Measurements from ENCODE around the gene PTGFRN. TPM values are rescaled to one million over a fixed set of nuclear protein-coding genes. Genes with fewer than 3 reads are reported as not detected.

PTGFRN gene
- total and polyA plus RNA-seq, 9 of the 15 experiments (the other 6 are each of a cell fraction or from before 2014, with no cell fraction given): 17.3 to 33.1 (median 25.7) TPM

- FAIRE-seq (no peak), ATAC-seq (no peak), DNase-seq (ENCODE audit: extremely low read depth in 1 of 4, low spot score in 3 of 4) (no peak)
- 88% methylated on average over 3 of the region's 3 CpGs for WGBS (ENCODE audit: insufficient coverage, low coverage, missing lambda C conversion rate)
- Histone ChIP-seq H2AFZ (ENCODE audit: low read depth, low read length) (no peak overlapping the region), H4K20me1 (replicated peaks; ENCODE audit: control insufficient read depth, insufficient read depth, low read length) (no peaks in the 10 kb centered on the region), H3K4me3 (no peak overlapping the region), H3K79me2 (ENCODE audit: control insufficient read depth, insufficient read depth, low read length) (no peaks in the 10 kb centered on the region), H3K36me3 (ENCODE audit: control insufficient read depth, insufficient read depth, low read length) (peaks cover 36% of the 10 kb centered on the region), H3K4me2 (ENCODE audit: insufficient read depth, low read length) (no peak overlapping the region), H3K27ac (ENCODE audit: extremely low read depth, low read depth, low read length) (no peak overlapping the region), H3K9me1 (ENCODE audit: control insufficient read depth, insufficient read depth, low read length) (no peaks in the 10 kb centered on the region), H3K4me1 (replicated peaks in 1 of 2; ENCODE audit: control insufficient read depth in 2 of 2, insufficient read depth in 2 of 2, low read length in 2 of 2) (no peaks in the 10 kb centered on the region), H3K27me3 (ENCODE audit: control insufficient read depth in 2 of 2, insufficient read depth in 2 of 2, low read length in 2 of 2) (no peaks in the 10 kb centered on the region), H3K9ac (ENCODE audit: insufficient read depth in 1 of 2, low read depth in 2 of 2, low read length in 2 of 2) (no peak overlapping the region), H3K9me3 (replicated peaks; ENCODE audit: control insufficient read depth, insufficient read depth, low read depth, low read length) (no peaks in the 10 kb centered on the region)
- intact Hi-C loops (cut with micrococcal nuclease) (no loop called here), in situ Hi-C loops (cut with MboI) (no loop called here)
- POLR2A ChIA-PET: no interaction called here
- TF ChIP-seq KAT8 (IDR thresholded peaks at IDR 0.05; ENCODE audit: low read depth): no peak
- TF ChIP-seq, protein P1, sequence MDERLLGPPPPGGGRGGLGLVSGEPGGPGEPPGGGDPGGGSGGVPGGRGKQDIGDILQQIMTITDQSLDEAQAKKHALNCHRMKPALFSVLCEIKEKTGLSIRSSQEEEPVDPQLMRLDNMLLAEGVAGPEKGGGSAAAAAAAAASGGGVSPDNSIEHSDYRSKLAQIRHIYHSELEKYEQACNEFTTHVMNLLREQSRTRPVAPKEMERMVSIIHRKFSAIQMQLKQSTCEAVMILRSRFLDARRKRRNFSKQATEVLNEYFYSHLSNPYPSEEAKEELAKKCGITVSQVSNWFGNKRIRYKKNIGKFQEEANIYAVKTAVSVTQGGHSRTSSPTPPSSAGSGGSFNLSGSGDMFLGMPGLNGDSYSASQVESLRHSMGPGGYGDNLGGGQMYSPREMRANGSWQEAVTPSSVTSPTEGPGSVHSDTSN (CRISPR knock-in tag; IDR thresholded peaks at IDR 0.05; ENCODE audit: low read depth): no peak
- TF ChIP-seq, protein P1 (tag; conservative IDR thresholded peaks at IDR 0.05; ENCODE audit: low read depth): 0 out of 2 replicates have a peak, but pooled peaks have one; percentile 15
- BruUV-seq (replicated peaks): no TSS peak
- CTCF ChIA-PET (ENCODE audit: low intra/inter-chr PET ratio): no interaction called here
Measured at GRCh38 chr1:116954440-116954839, 44.7 kb downstream of the PTGFRN start.

DNA sequence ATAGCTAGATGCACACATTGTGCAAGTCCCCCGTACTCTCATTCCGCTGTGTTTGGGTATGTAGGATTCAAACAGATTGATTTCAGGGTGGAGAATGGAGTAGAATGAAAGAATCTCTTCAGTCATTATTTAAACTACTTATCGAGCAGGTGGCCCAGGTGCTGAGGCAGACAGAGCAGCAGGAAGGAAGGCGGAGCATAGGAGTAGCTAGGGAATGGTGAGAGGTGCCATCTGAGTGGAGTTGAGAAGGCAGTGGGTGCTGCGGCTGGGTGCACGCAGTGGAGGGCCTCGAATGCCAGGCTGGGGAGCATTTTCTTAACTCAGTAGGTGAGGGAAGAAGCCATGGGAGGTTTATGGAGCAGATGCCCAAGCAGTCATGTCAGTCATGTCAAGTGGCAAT lies 46.7 kb downstream of the PTGFRN start:
- POLR2A ChIA-PET: no interaction called here
- no peaks in the 10 kb centered on the region for H3K9me1 ChIP-seq (ENCODE audit: control insufficient read depth, insufficient read depth, low read length)
- BruUV-seq (replicated peaks): no TSS peak
- peaks cover 30% of the 10 kb centered on the region for H3K36me3 ChIP-seq (ENCODE audit: control insufficient read depth, insufficient read depth, low read length)
- in situ Hi-C loops (cut with MboI): no loop called here
- no peak for ATAC-seq
- no peaks in the 10 kb centered on the region for H3K9me3 ChIP-seq (replicated peaks; ENCODE audit: control insufficient read depth, insufficient read depth, low read depth, low read length)
- H3K27me3 ChIP-seq (ENCODE audit: control insufficient read depth in 2 of 2, insufficient read depth in 2 of 2, low read length in 2 of 2): no peaks in the 10 kb centered on the region
- no peaks in the 10 kb centered on the region for H3K79me2 ChIP-seq (ENCODE audit: control insufficient read depth, insufficient read depth, low read length)
- H3K4me3 ChIP-seq: no peak overlapping the region
- no peaks in the 10 kb centered on the region for H4K20me1 ChIP-seq (replicated peaks; ENCODE audit: control insufficient read depth, insufficient read depth, low read length)
- no peak overlapping the region for H2AFZ ChIP-seq (ENCODE audit: low read depth, low read length)
- intact Hi-C loops (cut with micrococcal nuclease): no loop called here
- no peak for DNase-seq (ENCODE audit: extremely low read depth in 1 of 4, low spot score in 3 of 4)
- no peak overlapping the region for H3K4me2 ChIP-seq (ENCODE audit: insufficient read depth, low read length)
- WGBS (ENCODE audit: insufficient coverage, low coverage, missing lambda C conversion rate): 84% methylated on average over 7 of the region's 7 CpGs
- FAIRE-seq: no peak
- CTCF ChIA-PET (ENCODE audit: low intra/inter-chr PET ratio): no interaction called here
- no peak overlapping the region; a peak in 1 of 4 replicates for H3K9ac ChIP-seq (ENCODE audit: insufficient read depth in 1 of 2, low read depth in 2 of 2, low read length in 2 of 2)
- no peaks in the 10 kb centered on the region for H3K4me1 ChIP-seq (replicated peaks in 1 of 2; ENCODE audit: control insufficient read depth in 2 of 2, insufficient read depth in 2 of 2, low read length in 2 of 2)
- H3K27ac ChIP-seq (ENCODE audit: extremely low read depth, low read depth, low read length): no peak overlapping the region
- TF ChIP-seq SRSF1 (IDR thresholded peaks at IDR 0.05; ENCODE audit: low read depth, low read length) (no peak), FOXJ2 (tag; IDR thresholded peaks at IDR 0.05) (no peak), ZBTB1 (CRISPR knock-in tag; IDR thresholded peaks at IDR 0.05; ENCODE audit: borderline replicate concordance, low read depth) (no peak), DMBX1 (CRISPR knock-in tag; IDR thresholded peaks at IDR 0.05; ENCODE audit: borderline replicate concordance) (no peak), KDM4B (IDR thresholded peaks at IDR 0.05; ENCODE audit: borderline replicate concordance in 2 of 2, low read depth in 1 of 2) (no peak), NR2F6 (CRISPR knock-in tag; IDR thresholded peaks at IDR 0.05) (no peak), BRF2 (IDR thresholded peaks at IDR 0.05; ENCODE audit: borderline replicate concordance, insufficient read depth, insufficient read length) (no peak)
- TF ChIP-seq, protein P2, sequence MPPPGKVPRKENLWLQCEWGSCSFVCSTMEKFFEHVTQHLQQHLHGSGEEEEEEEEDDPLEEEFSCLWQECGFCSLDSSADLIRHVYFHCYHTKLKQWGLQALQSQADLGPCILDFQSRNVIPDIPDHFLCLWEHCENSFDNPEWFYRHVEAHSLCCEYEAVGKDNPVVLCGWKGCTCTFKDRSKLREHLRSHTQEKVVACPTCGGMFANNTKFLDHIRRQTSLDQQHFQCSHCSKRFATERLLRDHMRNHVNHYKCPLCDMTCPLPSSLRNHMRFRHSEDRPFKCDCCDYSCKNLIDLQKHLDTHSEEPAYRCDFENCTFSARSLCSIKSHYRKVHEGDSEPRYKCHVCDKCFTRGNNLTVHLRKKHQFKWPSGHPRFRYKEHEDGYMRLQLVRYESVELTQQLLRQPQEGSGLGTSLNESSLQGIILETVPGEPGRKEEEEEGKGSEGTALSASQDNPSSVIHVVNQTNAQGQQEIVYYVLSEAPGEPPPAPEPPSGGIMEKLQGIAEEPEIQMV (tag; conservative IDR thresholded peaks at IDR 0.05; ENCODE audit: low read depth): no peak
